ENCODE results near the gene KCTD8.

Gene KCTD8

DNA sequence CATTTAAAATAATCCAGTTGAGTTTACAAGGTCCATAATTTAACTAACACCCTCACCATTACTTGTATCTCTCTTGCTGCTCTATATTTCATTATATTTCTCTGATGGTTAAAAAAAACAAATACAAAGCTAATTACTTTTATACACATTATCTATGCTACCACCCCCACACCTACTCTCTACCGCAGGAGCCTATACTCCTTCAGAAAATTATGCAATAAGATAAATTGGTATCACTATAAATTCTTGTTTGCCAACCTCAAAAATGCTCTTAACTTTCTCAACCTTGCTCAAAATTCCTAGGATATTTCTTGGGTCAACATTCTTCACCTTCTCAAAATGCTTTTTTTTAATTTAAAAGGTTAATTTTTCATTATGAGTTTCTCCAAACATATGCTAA, 282.7 kb downstream of the KCTD8 start:
- no peak for DNase-seq

DNA sequence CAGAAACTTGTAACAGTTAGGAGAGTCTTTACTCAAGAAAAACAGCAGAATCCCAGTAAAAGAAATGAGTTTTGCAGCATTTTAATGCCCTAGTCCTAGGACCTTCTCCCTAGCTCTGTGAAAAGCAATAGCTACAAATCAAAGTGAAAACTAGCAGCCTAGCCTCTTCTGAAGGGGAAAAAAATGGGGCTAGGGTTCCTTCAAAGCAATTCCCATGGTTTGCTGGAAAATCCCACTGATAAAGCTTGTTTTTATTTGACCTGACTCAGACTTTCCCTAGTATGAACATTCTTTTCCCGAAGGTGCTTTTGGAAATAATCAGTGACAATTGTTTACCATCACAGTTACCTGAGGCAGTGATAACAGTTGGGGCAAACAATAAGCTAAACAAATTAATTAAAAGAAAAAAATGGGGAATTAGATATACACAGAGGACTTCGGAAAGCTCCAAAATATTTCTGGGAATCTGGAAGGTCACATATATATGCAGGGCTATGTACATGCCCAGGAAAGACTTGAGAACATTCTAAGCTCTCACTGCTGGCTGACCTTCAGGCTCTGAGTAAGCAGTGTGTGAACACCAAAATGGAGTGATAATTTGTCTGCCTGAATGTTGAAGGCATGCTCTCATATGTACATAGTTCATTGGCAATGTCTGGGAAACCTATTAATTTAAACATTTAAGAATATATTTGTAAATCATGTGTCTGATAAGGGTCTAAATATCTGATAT, 285.9 kb downstream of the KCTD8 start:
- no peak for DNase-seq

DNA sequence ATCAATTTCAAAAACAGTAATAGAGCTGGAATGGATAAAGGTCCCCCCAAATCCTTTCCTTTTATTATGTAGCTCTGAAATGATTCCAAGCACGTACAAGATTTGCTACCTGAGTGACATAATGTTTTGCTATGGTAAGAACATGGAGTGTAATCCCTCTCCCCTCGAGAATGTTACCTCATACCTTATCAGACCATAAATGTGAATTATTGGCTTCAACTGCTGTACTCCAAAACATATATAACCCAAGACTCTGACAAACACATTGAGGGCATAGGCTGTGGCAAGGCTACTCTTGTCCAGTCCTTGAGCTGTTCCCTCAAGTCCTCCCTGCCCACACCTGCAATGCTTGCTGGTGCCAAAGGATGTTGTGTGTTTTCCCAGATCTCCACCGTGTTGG, 286.9 kb downstream of the KCTD8 start:
- no peak for DNase-seq

DNA sequence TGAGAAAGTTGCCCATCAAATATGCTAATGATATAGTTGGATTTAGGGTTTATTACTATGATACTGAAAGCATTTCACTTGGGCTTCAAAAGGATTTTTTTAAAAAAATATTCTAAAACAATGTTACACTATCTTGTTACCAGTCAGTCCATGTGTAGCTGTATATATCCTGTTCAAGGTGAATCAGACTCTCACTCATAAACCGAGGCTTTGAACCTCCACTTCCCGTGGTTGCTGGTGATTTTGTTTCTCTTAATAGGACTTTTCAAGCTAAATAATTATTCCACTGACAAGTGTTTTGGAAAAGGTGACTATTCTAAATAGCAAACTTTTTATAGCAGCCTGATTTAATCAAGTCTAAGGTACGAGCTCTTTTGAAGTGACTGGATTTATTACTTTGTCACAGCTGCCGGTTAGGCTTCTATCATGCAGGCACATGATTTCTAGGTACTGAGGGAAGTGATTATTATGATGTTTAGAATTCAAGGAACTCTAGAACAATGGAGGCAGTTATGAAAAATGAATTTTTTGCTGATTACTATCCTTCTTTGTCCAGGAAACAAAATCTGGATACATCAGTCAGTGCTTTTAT, 287.7 kb downstream of the KCTD8 start:
- no peak for DNase-seq

DNA sequence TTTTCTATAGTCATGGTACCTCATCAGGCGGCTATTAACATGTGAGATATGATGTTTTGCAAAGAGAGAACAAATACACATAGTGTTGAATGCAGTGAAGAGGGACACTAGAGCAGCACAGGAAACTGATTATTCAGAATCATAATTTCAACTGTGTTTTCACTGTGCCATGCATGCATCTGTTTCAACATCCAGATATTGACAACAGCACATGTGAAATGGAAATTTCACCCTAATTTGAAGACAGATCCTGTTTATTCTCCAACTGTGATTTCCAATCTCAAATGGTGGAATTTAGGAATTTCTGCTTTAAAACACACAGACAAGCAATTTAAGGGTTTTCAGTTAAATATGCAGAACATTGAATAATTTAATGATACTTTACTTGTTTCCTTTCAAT, 288.6 kb downstream of the KCTD8 start:
- no peak for DNase-seq

DNA sequence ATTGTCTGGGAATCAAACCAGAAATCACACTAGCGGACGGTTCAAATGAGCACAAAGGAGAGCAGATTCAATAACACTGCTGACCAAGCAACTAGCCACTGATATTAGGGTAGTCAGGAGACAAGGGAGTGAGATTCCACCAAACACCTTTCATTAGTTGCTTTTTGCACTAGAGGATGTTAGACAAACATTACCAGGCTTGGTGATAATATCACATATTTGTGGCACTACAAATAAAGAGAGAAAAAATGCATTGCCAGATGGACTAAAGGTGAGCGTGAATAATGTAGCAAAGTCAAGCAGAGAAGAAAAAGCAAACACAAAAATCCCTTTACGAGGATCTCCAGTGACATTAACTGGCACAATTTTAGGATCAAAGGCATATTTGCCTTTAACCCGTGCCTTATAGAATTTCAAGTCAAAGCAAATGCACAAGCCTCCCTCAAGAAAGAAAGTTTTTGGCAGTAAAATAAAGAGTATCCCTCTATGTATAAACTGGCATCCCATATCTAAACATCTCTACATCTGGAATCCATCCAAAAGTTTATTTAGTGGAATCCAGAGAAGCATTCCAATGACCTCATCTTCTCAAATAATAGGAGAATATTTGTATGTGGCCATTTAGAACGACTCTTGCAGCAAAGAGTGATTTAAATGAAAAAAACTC, 290.9 kb downstream of the KCTD8 start:
- DNase-seq: no peak

DNA sequence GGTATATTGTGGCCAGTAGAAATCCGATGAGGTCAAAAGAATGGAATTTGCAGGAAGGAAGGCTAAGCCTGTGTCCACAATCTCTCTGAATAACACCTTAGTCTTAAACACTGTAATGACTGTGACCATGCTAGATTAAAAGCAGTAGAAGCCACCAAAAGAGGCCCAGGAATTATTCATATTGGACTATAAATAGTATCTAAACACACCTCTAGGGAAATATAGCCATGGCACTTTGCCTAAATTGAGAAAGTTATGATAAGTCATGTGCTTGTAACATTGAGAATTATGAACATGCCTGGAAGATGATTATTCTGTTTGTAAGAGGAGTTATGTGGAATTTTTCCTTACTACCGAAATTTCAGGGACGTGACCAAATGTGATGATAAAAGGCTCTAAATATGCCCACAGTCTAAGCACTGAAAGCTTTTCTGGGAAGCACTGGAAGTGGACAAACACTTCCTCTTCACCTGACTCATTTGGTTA, 298.5 kb downstream of the KCTD8 start:
- DNase-seq: no peak

DNA sequence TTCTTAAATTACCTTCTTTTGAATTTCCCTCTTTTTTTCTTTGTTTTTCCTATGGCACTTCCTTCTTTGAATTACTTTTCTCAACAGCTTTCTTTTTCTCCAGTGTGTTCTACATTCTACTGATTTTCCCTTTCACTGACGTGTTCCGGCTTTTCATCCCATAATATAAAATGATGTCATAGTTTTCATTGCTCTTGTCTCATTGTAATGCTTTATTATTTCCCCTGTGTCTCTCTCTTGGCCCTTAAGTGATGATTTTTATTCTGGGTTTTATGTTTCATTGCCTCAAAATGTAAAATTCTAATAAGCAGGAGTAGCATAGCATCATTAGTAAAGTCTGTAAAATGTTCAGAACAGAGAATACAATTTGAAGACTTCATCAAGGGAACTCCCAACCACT, 299.3 kb downstream of the KCTD8 start:
- DNase-seq: no peak

DNA sequence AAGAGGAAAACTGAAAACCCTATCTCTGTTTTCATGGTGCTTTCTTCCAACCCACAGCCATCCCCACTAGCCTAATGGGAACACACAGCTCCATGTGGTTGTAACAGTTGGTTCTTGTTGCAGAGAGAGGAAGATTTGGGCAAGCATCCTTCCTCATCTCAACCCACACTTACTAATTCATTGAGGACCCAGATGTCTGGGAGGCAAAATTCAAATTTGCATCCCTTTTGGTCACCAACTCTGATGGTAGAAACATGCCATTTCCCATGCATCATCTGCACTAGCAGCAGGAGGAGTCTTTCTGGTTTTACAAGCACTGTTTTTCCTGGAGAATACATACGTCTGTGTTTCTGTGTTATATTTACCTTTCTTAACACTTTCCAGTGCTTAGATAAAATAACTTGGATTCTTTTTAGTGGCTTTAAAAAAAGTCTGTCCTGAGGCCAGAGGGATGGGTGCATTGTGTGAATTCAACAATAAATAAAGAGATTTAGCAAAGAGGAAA, 301.0 kb downstream of the KCTD8 start:
- peak in 11 of 58 donors; percentile 0 to 36 (median 3) for DNase-seq

DNA sequence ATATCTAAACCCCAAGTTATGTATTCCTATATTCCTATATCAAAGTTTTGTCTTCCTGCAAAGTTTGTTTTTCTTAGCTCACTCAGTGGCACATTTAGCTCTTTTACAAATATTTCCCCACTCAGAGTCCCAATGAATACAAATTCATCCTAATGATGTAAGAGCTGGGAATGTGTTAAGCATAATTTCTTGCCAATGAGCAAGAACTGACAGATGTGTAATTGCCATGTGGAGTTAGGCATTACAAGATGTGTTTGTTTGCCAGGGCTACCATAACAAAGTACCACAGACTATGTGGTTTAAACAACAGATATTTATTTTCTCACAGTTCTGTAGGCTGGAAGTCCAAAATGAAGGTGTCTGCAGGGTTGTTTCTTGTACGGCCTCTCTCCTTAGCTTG, 302.1 kb downstream of the KCTD8 start:
- DNase-seq: no peak

DNA sequence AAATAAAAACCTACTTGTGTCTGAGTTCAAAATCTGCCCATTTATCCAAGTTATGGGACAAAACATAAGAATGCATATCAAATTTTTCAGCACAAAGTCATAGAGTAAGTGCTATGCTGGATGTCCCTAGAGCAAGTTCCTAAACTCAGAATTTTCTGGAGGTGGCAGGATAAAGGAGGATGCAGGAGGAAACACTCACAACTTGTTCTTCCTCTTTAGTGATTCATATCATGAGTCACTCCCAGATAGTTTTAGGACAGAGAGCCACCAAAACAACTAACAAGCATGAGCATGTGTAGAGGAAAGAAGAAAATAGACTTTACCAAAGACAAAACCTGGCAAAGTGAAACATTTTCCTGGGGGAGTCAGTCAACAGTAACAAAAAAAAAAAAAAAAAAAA, 302.7 kb downstream of the KCTD8 start:
- DNase-seq: peak in 2 of 58 donors; percentile 3 to 38

DNA sequence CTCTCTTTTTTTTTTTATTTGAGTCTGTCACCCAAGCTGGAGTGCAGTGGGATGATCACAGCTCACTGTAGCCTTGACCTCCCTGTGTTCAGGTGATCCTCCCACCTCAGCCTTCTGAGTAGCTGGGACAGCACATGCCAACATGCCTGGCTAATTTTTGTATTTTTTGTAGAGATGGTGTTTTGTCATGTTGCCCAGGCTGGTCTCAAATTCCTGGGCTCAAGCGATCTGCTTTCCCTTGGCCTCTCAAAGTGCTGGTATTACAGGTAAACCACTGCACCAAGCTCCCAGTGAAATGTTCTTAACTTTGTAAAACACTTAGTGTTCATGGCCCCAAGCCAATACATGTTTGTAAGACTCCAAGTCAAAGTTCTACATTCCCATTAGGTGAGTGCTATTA, 316.1 kb downstream of the KCTD8 start:
- DNase-seq: no peak
